Measurements from ENCODE around the gene ZNF554.

ZNF554 gene

DNA sequence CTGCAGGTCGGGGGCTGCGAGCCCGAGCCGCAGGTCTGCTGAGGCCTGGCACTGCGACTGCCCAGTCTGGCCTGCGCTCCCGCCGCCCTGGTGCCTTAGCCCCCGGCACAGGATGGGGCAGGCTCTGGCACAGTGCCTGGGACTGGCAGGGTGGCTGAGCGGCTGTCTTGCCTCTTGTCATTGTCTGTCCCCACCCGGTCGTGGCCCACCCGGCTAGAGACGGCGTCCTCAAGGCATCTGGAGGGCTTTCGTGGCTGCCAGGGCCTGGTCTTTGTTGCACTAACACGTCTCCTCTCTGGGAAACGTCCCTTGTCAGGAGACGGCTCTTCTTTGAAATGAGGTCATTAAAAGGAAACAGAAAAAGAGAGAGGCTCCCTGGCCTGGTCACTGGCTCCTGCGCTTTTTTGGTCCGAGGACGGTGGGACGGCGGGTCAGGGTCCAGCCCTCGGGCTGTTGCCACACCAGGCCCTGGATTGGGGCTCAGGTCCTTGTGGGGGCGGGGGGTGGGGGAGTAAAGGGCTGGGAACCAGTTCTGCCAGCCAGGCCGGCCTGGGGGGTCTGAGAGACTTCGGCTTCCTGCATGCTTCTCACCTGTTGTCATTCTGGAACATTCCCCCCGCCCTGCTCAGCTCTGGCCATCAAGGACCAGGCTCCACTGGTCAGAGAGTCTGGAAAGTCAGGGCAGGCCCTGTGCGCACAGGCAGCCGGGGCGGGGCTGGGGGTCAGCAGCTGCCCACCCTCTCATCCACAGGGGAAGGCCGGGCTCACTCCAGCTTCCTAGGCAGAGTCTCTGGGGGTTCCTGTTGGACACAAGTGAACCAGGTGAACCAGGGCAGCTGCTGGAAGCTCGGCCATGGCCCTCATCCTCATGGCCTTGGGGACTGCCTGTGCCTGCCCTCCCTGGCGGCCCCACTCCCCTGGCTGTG, 6.2 kb upstream of the ZNF554 start:
- Histone ChIP-seq H3K4me3 (replicated peaks; ENCODE audit: insufficient read depth, low read length) (no peak overlapping the region), H3K27me3 (ENCODE audit: insufficient read depth, poor library complexity, severe bottlenecking) (no peaks in the 10 kb centered on the region), H3K27ac (replicated peaks) (no peak overlapping the region)
- no peak for DNase-seq (ENCODE audit: low read depth in 1 of 2, low spot score in 1 of 2)
- TF ChIP-seq POLR2AphosphoS5 (IDR thresholded peaks at IDR 0.05; ENCODE audit: low read depth) (no peak), GABPA (IDR thresholded peaks at IDR 0.05; ENCODE audit: low read depth) (no peak), SPI1 (IDR thresholded peaks at IDR 0.05; ENCODE audit: borderline replicate concordance, low read depth) (no peak)
- TF ChIP-seq, protein P1, sequence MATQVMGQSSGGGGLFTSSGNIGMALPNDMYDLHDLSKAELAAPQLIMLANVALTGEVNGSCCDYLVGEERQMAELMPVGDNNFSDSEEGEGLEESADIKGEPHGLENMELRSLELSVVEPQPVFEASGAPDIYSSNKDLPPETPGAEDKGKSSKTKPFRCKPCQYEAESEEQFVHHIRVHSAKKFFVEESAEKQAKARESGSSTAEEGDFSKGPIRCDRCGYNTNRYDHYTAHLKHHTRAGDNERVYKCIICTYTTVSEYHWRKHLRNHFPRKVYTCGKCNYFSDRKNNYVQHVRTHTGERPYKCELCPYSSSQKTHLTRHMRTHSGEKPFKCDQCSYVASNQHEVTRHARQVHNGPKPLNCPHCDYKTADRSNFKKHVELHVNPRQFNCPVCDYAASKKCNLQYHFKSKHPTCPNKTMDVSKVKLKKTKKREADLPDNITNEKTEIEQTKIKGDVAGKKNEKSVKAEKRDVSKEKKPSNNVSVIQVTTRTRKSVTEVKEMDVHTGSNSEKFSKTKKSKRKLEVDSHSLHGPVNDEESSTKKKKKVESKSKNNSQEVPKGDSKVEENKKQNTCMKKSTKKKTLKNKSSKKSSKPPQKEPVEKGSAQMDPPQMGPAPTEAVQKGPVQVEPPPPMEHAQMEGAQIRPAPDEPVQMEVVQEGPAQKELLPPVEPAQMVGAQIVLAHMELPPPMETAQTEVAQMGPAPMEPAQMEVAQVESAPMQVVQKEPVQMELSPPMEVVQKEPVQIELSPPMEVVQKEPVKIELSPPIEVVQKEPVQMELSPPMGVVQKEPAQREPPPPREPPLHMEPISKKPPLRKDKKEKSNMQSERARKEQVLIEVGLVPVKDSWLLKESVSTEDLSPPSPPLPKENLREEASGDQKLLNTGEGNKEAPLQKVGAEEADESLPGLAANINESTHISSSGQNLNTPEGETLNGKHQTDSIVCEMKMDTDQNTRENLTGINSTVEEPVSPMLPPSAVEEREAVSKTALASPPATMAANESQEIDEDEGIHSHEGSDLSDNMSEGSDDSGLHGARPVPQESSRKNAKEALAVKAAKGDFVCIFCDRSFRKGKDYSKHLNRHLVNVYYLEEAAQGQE (IDR thresholded peaks at IDR 0.05; ENCODE audit: insufficient replicate concordance, low read depth), result no peak
- TF ChIP-seq, protein P2, sequence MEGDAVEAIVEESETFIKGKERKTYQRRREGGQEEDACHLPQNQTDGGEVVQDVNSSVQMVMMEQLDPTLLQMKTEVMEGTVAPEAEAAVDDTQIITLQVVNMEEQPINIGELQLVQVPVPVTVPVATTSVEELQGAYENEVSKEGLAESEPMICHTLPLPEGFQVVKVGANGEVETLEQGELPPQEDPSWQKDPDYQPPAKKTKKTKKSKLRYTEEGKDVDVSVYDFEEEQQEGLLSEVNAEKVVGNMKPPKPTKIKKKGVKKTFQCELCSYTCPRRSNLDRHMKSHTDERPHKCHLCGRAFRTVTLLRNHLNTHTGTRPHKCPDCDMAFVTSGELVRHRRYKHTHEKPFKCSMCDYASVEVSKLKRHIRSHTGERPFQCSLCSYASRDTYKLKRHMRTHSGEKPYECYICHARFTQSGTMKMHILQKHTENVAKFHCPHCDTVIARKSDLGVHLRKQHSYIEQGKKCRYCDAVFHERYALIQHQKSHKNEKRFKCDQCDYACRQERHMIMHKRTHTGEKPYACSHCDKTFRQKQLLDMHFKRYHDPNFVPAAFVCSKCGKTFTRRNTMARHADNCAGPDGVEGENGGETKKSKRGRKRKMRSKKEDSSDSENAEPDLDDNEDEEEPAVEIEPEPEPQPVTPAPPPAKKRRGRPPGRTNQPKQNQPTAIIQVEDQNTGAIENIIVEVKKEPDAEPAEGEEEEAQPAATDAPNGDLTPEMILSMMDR (IDR thresholded peaks at IDR 0.05; ENCODE audit: insufficient read depth, low read length), result no peak

GRCh38 chr19:2814426-2814825, 5.2 kb upstream of the ZNF554 start:
- Histone ChIP-seq H3K27ac (replicated peaks) (no peak overlapping the region), H3K4me3 (replicated peaks; ENCODE audit: insufficient read depth, low read length) (no peak overlapping the region), H3K27me3 (ENCODE audit: insufficient read depth, poor library complexity, severe bottlenecking) (no peaks in the 10 kb centered on the region)
- DNase-seq (ENCODE audit: low read depth in 1 of 2, low spot score in 1 of 2), result no peak
- TF ChIP-seq, protein P1 (IDR thresholded peaks at IDR 0.05; ENCODE audit: insufficient replicate concordance, low read depth), result no peak
- TF ChIP-seq SPI1 (IDR thresholded peaks at IDR 0.05; ENCODE audit: borderline replicate concordance, low read depth) (no peak), GABPA (IDR thresholded peaks at IDR 0.05; ENCODE audit: low read depth) (no peak), POLR2AphosphoS5 (IDR thresholded peaks at IDR 0.05; ENCODE audit: low read depth) (no peak)
- TF ChIP-seq, protein P2 (IDR thresholded peaks at IDR 0.05; ENCODE audit: insufficient read depth, low read length), result no peak

DNA sequence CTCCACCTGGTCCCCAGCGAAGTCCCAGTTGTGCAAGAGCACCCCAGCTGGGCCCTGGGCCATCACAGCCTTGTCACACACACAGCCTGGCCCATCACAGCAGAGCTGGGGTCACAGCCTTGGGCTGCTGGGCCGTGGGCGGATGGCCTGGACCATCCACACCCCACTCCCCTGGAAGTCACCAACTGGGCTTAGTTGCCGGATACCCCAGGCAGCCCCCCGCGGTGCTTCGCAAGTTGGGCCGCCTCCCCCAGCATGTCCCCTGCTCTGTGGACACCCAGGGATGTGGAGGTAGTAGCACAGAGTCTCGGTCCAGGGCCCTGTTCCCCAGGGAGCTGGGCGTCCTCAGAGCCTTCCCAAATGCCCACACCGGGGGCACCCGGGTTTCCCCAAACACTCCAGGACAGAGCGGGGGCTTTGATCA, 4.5 kb upstream of the ZNF554 start:
- Histone ChIP-seq H3K27ac (replicated peaks) (no peak overlapping the region), H3K27me3 (ENCODE audit: insufficient read depth, poor library complexity, severe bottlenecking) (no peaks in the 10 kb centered on the region), H3K4me3 (replicated peaks; ENCODE audit: insufficient read depth, low read length) (no peak overlapping the region)
- TF ChIP-seq POLR2AphosphoS5 (IDR thresholded peaks at IDR 0.05; ENCODE audit: low read depth) (no peak), GABPA (IDR thresholded peaks at IDR 0.05; ENCODE audit: low read depth) (no peak), SPI1 (IDR thresholded peaks at IDR 0.05; ENCODE audit: borderline replicate concordance, low read depth) (no peak)
- TF ChIP-seq, protein P1 (IDR thresholded peaks at IDR 0.05; ENCODE audit: insufficient replicate concordance, low read depth), result no peak
- TF ChIP-seq, protein P2 (IDR thresholded peaks at IDR 0.05; ENCODE audit: insufficient read depth, low read length), result no peak
- DNase-seq (ENCODE audit: low read depth in 1 of 2, low spot score in 1 of 2), result no peak
